Fibroblast of pulmonary artery (primary cell): Measurements from ENCODE around the gene EHMT1.

ENCODE experiments used
- DNase-seq: peaks from one replicate; pipeline ENCODE4 v3.0.0-alpha.2; 2010; ENCODE audit warnings: low read depth
- H3K4me3 ChIP-seq: replicated peaks from 2 replicates; pipeline ENCODE4 v1.5.1; 2011; ENCODE audit warnings: low read depth, mild to moderate bottlenecking, control low read depth, low read length, moderate library complexity
- CTCF ChIP-seq: IDR thresholded peaks from 2 replicates; pipeline ENCODE4 v1.5.1; 2011; ENCODE audit warnings: mild to moderate bottlenecking, control low read depth, low read length, inconsistent platforms; ENCODE audit errors: missing control alignments

Gene EHMT1

GRCh38 chr9:137812356-137813023 is 193.7 kb downstream of the EHMT1 start:
- H3K4me3 ChIP-seq: no peak overlapping the region
- TF ChIP-seq CTCF: no peak
- DNase-seq: no peak

- no peak for DNase-seq
- no peak for TF ChIP-seq CTCF
- no peak overlapping the region for H3K4me3 ChIP-seq
These were observed 194.4 kb downstream of the EHMT1 start for GRCh38 chr9:137813167-137813566.

- DNase-seq: no peak
- TF ChIP-seq CTCF: no peak
- no peak overlapping the region for H3K4me3 ChIP-seq
These were observed 195.0 kb downstream of the EHMT1 start for GRCh38 chr9:137813651-137814415.

- TF ChIP-seq CTCF: no peak
- no peak for DNase-seq
These were observed 195.6 kb downstream of the EHMT1 start for GRCh38 chr9:137814436-137814835.

GRCh38 chr9:137814841-137815240 is 196.0 kb downstream of the EHMT1 start:
- TF ChIP-seq CTCF: no peak
- DNase-seq: no peak
- H3K4me3 ChIP-seq: no peak overlapping the region

More at GRCh38 chr9:137814436-137814835, 195.6 kb downstream of the EHMT1 start:
- no peak overlapping the region for H3K4me3 ChIP-seq

GRCh38 chr9:137815256-137816255 is 196.8 kb downstream of the EHMT1 start:
- no peak for TF ChIP-seq CTCF
- no peak overlapping the region for H3K4me3 ChIP-seq
- DNase-seq: no peak
